Measurements from ENCODE around the gene CEP250. TPM values are rescaled to one million over a fixed set of nuclear protein-coding genes. Genes with fewer than 3 reads are reported as not detected.

CEP250 gene
- total RNA-seq, 2 experiments from 2014 or later: 31.6 to 74.4 TPM

- intact Hi-C loops (cut with micrococcal nuclease; ENCODE audit: unreplicated experiment): loop anchor here (1.0 kb wide), 1 partner anchor 12 kb away; no protein-coding TSS in a partner anchor
- H3K27ac ChIP-seq (ENCODE audit: low read depth, low read length, poor library complexity, severe bottlenecking): peak overlapping the region; percentile 60
- H3K9me3 ChIP-seq (ENCODE audit: low read length): no peaks in the 10 kb centered on the region
- H2AFZ ChIP-seq (ENCODE audit: low read length): peak overlapping the region; percentile 75; the same call in 1 of the 2 replicates
- peaks cover 70% of the 10 kb centered on the region for H3K36me3 ChIP-seq (ENCODE audit: insufficient read depth, low read length)
- CTCF ChIA-PET (ENCODE audit: unreplicated experiment): interaction anchor here (0.5 to 1.1 kb wide), 4 partner anchors 18 to 186 kb away, joined by 3 to 5 read pairs (median 3); partner anchors contain the start of gene ERGIC3
- no peaks in the 10 kb centered on the region for H4K20me1 ChIP-seq (ENCODE audit: insufficient read depth, low read length)
- TF ChIP-seq, protein P1, sequence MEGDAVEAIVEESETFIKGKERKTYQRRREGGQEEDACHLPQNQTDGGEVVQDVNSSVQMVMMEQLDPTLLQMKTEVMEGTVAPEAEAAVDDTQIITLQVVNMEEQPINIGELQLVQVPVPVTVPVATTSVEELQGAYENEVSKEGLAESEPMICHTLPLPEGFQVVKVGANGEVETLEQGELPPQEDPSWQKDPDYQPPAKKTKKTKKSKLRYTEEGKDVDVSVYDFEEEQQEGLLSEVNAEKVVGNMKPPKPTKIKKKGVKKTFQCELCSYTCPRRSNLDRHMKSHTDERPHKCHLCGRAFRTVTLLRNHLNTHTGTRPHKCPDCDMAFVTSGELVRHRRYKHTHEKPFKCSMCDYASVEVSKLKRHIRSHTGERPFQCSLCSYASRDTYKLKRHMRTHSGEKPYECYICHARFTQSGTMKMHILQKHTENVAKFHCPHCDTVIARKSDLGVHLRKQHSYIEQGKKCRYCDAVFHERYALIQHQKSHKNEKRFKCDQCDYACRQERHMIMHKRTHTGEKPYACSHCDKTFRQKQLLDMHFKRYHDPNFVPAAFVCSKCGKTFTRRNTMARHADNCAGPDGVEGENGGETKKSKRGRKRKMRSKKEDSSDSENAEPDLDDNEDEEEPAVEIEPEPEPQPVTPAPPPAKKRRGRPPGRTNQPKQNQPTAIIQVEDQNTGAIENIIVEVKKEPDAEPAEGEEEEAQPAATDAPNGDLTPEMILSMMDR (conservative IDR thresholded peaks at IDR 0.05; ENCODE audit: low read length): no peak
- no peak for TF ChIP-seq EZH2phosphoT487 (IDR thresholded peaks at IDR 0.05; ENCODE audit: borderline replicate concordance, low read depth, low read length)
- no TSS peak for BruUV-seq (replicated peaks)
- DNase-seq (ENCODE audit: low spot score): peak; percentile 88
- H3K79me2 ChIP-seq (ENCODE audit: insufficient read depth, low read depth, low read length): peaks cover 31% of the 10 kb centered on the region
- H3K4me3 ChIP-seq (ENCODE audit: low read depth, low read length, poor library complexity, severe bottlenecking): peak overlapping the region; percentile 85
- peaks cover 28% of the 10 kb centered on the region for H3K4me1 ChIP-seq (ENCODE audit: insufficient read depth, low read length, poor library complexity, severe bottlenecking)
- no peaks in the 10 kb centered on the region for H3K9me2 ChIP-seq (ENCODE audit: insufficient read depth, low read length)
- H3K4me2 ChIP-seq (ENCODE audit: low read length): peak overlapping the region; percentile 90
- POLR2A ChIA-PET: interaction anchor here (0.5 to 2.0 kb wide), 16 partner anchors 9 to 404 kb away, joined by 3 to 7 read pairs (median 3); partner anchors contain the start of genes CEP250, EIF6 and RBM39
Measured at GRCh38 chr20:35490736-35491181, 35.4 kb downstream of the CEP250 start.

GRCh38 chr20:35491823-35492222, 36.4 kb downstream of the CEP250 start:
- Histone ChIP-seq H3K9me3 (ENCODE audit: low read length) (no peaks in the 10 kb centered on the region), H3K4me2 (ENCODE audit: low read length) (peak overlapping the region; percentile 90), H2AFZ (ENCODE audit: low read length) (no peak overlapping the region), H4K20me1 (ENCODE audit: insufficient read depth, low read length) (no peaks in the 10 kb centered on the region), H3K9me2 (ENCODE audit: insufficient read depth, low read length) (no peaks in the 10 kb centered on the region), H3K4me3 (ENCODE audit: low read depth, low read length, poor library complexity, severe bottlenecking) (peak overlapping the region; percentile 85), H3K36me3 (ENCODE audit: insufficient read depth, low read length) (peaks cover 76% of the 10 kb centered on the region), H3K27ac (ENCODE audit: low read depth, low read length, poor library complexity, severe bottlenecking) (no peak overlapping the region), H3K4me1 (ENCODE audit: insufficient read depth, low read length, poor library complexity, severe bottlenecking) (peaks cover 28% of the 10 kb centered on the region), H3K79me2 (ENCODE audit: insufficient read depth, low read depth, low read length) (peaks cover 31% of the 10 kb centered on the region)
- ChIA-PET CTCF (ENCODE audit: unreplicated experiment) (no interaction called here), POLR2A (interaction anchor here (0.7 to 1.7 kb wide), 5 partner anchors 8 to 36 kb away, joined by 3 to 8 read pairs (median 6); partner anchors contain the start of gene CEP250)
- TF ChIP-seq EZH2phosphoT487 (IDR thresholded peaks at IDR 0.05; ENCODE audit: borderline replicate concordance, low read depth, low read length): no peak
- TF ChIP-seq, protein P1 (conservative IDR thresholded peaks at IDR 0.05; ENCODE audit: low read length): no peak
- DNase-seq (ENCODE audit: low spot score): no peak
- BruUV-seq (replicated peaks): no TSS peak
- intact Hi-C loops (cut with micrococcal nuclease; ENCODE audit: unreplicated experiment): loop anchor here (1.0 kb wide), 1 partner anchor 10 kb away; no protein-coding TSS in a partner anchor

GRCh38 chr20:35492352-35492751, 37.0 kb downstream of the CEP250 start:
- Histone ChIP-seq H3K4me3 (ENCODE audit: low read depth, low read length, poor library complexity, severe bottlenecking) (peak overlapping the region; percentile 85), H2AFZ (ENCODE audit: low read length) (no peak overlapping the region), H3K27ac (ENCODE audit: low read depth, low read length, poor library complexity, severe bottlenecking) (no peak overlapping the region), H3K4me1 (ENCODE audit: insufficient read depth, low read length, poor library complexity, severe bottlenecking) (peaks cover 28% of the 10 kb centered on the region), H3K79me2 (ENCODE audit: insufficient read depth, low read depth, low read length) (peaks cover 31% of the 10 kb centered on the region), H3K4me2 (ENCODE audit: low read length) (peak overlapping the region; percentile 90), H3K36me3 (ENCODE audit: insufficient read depth, low read length) (peaks cover 77% of the 10 kb centered on the region), H3K9me3 (ENCODE audit: low read length) (no peaks in the 10 kb centered on the region), H3K9me2 (ENCODE audit: insufficient read depth, low read length) (no peaks in the 10 kb centered on the region), H4K20me1 (ENCODE audit: insufficient read depth, low read length) (no peaks in the 10 kb centered on the region)
- no peak for DNase-seq (ENCODE audit: low spot score)
- intact Hi-C loops (cut with micrococcal nuclease; ENCODE audit: unreplicated experiment): no loop called here
- TF ChIP-seq, protein P1 (conservative IDR thresholded peaks at IDR 0.05; ENCODE audit: low read length): no peak
- BruUV-seq (replicated peaks): no TSS peak
- CTCF ChIA-PET (ENCODE audit: unreplicated experiment): no interaction called here
- POLR2A ChIA-PET: interaction anchor here (0.7 to 1.1 kb wide), 3 partner anchors 9 to 71 kb away, joined by 3 to 8 read pairs (median 6); no protein-coding TSS in a partner anchor

Measured in OCI-LY7 (cell line).